PC-3 (cell line): ENCODE data around the gene TMEM238L. TPM values are rescaled to one million over a fixed set of nuclear protein-coding genes. Genes with fewer than 3 reads are reported as not detected.

Experiments used
- ATAC-seq: fragments of 200-7000 bp; cut with Tn5 transposase; 2 replicates; pipeline ENCODE4 v1.9.1; 2020; ENCODE audit warnings: mild to moderate bottlenecking, moderate library complexity
- BruUV-seq: library from RNA; stranded (reverse); fragments of 400-500 nt; replicated peaks from 2 replicates; lab custom pipeline; 2021; lab: Mats Ljungman, UMichigan
- CTCF ChIA-PET: fragments of 300-600 bp; sonication (Branson Sonifier 250); formaldehyde crosslinking; loops from one replicate; lab custom pipeline; 2022; ENCODE audit warnings: antibody characterized with exemption; lab: Charles Lee
- POLR2A ChIA-PET: fragments of 300-600 bp; sonication (Branson Sonifier 250); formaldehyde crosslinking; loops from one replicate; lab custom pipeline; 2022; ENCODE audit warnings: antibody characterized with exemption; ENCODE audit not compliant: unreplicated experiment; lab: Charles Lee
- DNase-seq: peaks from one replicate; pipeline ENCODE4 v3.0.0-alpha.2; 2015
- H2AFZ ChIP-seq: fragments of 300-600 bp; sonication (generic); 2 replicates; pipeline ENCODE4 v1.6.0; 2016; ENCODE audit warnings: antibody characterized with exemption, low read length
- H3F3A ChIP-seq: fragments of 300-600 bp; sonication (generic); one replicate; pipeline ENCODE4 v1.6.0; 2017; ENCODE audit warnings: antibody characterized with exemption, low read length, control low read depth, mild to moderate bottlenecking; ENCODE audit not compliant: unreplicated experiment
- H3K27ac ChIP-seq: fragments of 300-600 bp; sonication (generic); 2 replicates; pipeline ENCODE4 v1.5.1; 2016; ENCODE audit warnings: mild to moderate bottlenecking, low read length
- H3K27me3 ChIP-seq: fragments of 300-600 bp; sonication (generic); 2 replicates; pipeline ENCODE4 v1.6.1; 2016; ENCODE audit warnings: low read length, mixed read lengths
- H3K36me3 ChIP-seq: fragments of 300-600 bp; sonication (generic); 2 replicates; pipeline ENCODE4 v1.6.1; 2016; ENCODE audit warnings: low read depth, mixed run types, low read length, mixed read lengths
- H3K4me1 ChIP-seq: fragments of 300-600 bp; sonication (generic); 2 replicates; pipeline ENCODE4 v1.5.1; 2016; ENCODE audit warnings: low read length; ENCODE audit not compliant: insufficient read depth
- H3K4me2 ChIP-seq: fragments of 300-600 bp; sonication (generic); 2 replicates; pipeline ENCODE4 v1.6.0; 2016; ENCODE audit warnings: low read length
- H3K4me3 ChIP-seq: fragments of 300-600 bp; sonication (generic); 2 replicates; pipeline ENCODE4 v1.5.1; 2016; ENCODE audit warnings: mild to moderate bottlenecking, low read length, mixed read lengths
- H3K79me2 ChIP-seq: fragments of 300-600 bp; sonication (generic); 2 replicates; pipeline ENCODE4 v1.6.1; 2017; ENCODE audit warnings: low read length, mixed read lengths
- H3K9ac ChIP-seq: fragments of 300-600 bp; sonication (generic); 2 replicates; pipeline ENCODE4 v1.6.0; 2016; ENCODE audit warnings: mild to moderate bottlenecking, low read length
- H3K9me2 ChIP-seq: fragments of 300-600 bp; sonication (generic); replicated peaks from 2 replicates; pipeline ENCODE4 v1.6.1; 2016; ENCODE audit warnings: mixed run types, low read length, mixed read lengths
- H3K9me3 ChIP-seq: fragments of 300-600 bp; sonication (generic); 2 replicates; pipeline ENCODE4 v1.6.1; 2016; ENCODE audit warnings: low read length, mixed read lengths
- H4K20me1 ChIP-seq: fragments of 300-600 bp; sonication (generic); 2 replicates; pipeline ENCODE4 v1.6.1; 2016; ENCODE audit warnings: low read length, mixed read lengths
- CTCF ChIP-seq: fragments of 300-600 bp; sonication (generic); conservative IDR thresholded peaks from 2 replicates; pipeline ENCODE4 v1.5.1; 2017; ENCODE audit warnings: antibody characterized with exemption, low read depth, mild to moderate bottlenecking, low read length
- EZH2 ChIP-seq: fragments of 300-600 bp; sonication (generic); IDR thresholded peaks from one replicate; pipeline ENCODE4 v1.6.1; 2017; ENCODE audit warnings: antibody characterized with exemption, mild to moderate bottlenecking, low read length; ENCODE audit not compliant: unreplicated experiment
- EZH2phosphoT487 ChIP-seq: fragments of 300-600 bp; sonication (generic); IDR thresholded peaks from 2 replicates; pipeline ENCODE4 v1.6.1; 2018; ENCODE audit warnings: mild to moderate bottlenecking, antibody characterized with exemption, low read length, borderline replicate concordance
- intact Hi-C: fragments of 100-400 bp; cut with micrococcal nuclease; formaldehyde crosslinking; loops from 2 replicates; pipeline ENCODE4 v1.9.0; 2023
- total RNA-seq: library from RNA; depleted of rRNA; stranded (reverse); fragments of >200 nt; gene quantifications from 2 replicates; pipeline ENCODE4 v1.2.3, GENCODE V29; 2014

The TMEM238L gene
- total RNA-seq, 1 experiment from 2014 or later = not detected

- CTCF ChIA-PET = no interaction called here
- no peaks in the 10 kb centered on the region for H3K4me1 ChIP-seq
- H3K36me3 ChIP-seq = no peaks in the 10 kb centered on the region; the same call in 1 of the 2 replicates
- no peaks in the 10 kb centered on the region for H3K9me3 ChIP-seq
- POLR2A ChIA-PET = no interaction called here
- no peak overlapping the region for H3K27ac ChIP-seq
- no peaks in the 10 kb centered on the region for H4K20me1 ChIP-seq
- ATAC-seq (no peak), DNase-seq (no peak)
- H3K4me3 ChIP-seq = no peak overlapping the region
- no peak overlapping the region for H3K4me2 ChIP-seq
- TF ChIP-seq EZH2 (no peak), CTCF (no peak), EZH2phosphoT487 (no peak)
- no peaks in the 10 kb centered on the region for H3K27me3 ChIP-seq
- H3K79me2 ChIP-seq = no peaks in the 10 kb centered on the region
- H3F3A ChIP-seq = no peaks in the 10 kb centered on the region
- no peak overlapping the region for H2AFZ ChIP-seq
- no peak overlapping the region for H3K9ac ChIP-seq
- no TSS peak for BruUV-seq
- H3K9me2 ChIP-seq = no peaks in the 10 kb centered on the region
- intact Hi-C loops = no loop called here
Observed at GRCh38 chr17:10769840-10770239, 34.1 kb downstream of the TMEM238L start.

GRCh38 chr17:10768750-10769251 is 35.1 kb downstream of the TMEM238L start:
- Histone ChIP-seq H4K20me1 (no peaks in the 10 kb centered on the region), H3K36me3 (no peaks in the 10 kb centered on the region; the same call in 1 of the 2 replicates), H3K4me1 (no peaks in the 10 kb centered on the region), H3F3A (no peaks in the 10 kb centered on the region), H2AFZ (no peak overlapping the region), H3K4me2 (no peak overlapping the region), H3K27me3 (no peaks in the 10 kb centered on the region), H3K9me3 (no peaks in the 10 kb centered on the region), H3K4me3 (no peak overlapping the region), H3K27ac (no peak overlapping the region), H3K79me2 (no peaks in the 10 kb centered on the region), H3K9ac (no peak overlapping the region), H3K9me2 (no peaks in the 10 kb centered on the region)
- intact Hi-C loops = no loop called here
- CTCF ChIA-PET = no interaction called here
- DNase-seq = no peak
- POLR2A ChIA-PET = no interaction called here
- BruUV-seq = no TSS peak
- ATAC-seq = no peak
- no peak for TF ChIP-seq EZH2phosphoT487
- no peak for TF ChIP-seq CTCF

- Histone ChIP-seq H3K9ac (no peak overlapping the region), H3K27ac (no peak overlapping the region), H3K9me2 (no peaks in the 10 kb centered on the region), H3K4me1 (no peaks in the 10 kb centered on the region), H2AFZ (no peak overlapping the region), H3K4me2 (no peak overlapping the region), H3F3A (no peaks in the 10 kb centered on the region), H3K27me3 (no peaks in the 10 kb centered on the region), H3K4me3 (no peak overlapping the region), H3K36me3 (no peaks in the 10 kb centered on the region), H4K20me1 (no peaks in the 10 kb centered on the region), H3K9me3 (no peaks in the 10 kb centered on the region), H3K79me2 (no peaks in the 10 kb centered on the region)
- DNase-seq (no peak), ATAC-seq (no peak)
- intact Hi-C loops = no loop called here
- ChIA-PET POLR2A (no interaction called here), CTCF (no interaction called here)
- BruUV-seq = no TSS peak
- TF ChIP-seq CTCF = no peak
- TF ChIP-seq EZH2 = no peak
- no peak for TF ChIP-seq EZH2phosphoT487
Observed at GRCh38 chr17:10767232-10767631, 36.7 kb downstream of the TMEM238L start.
